Measurements from ENCODE around the gene VGF. TPM values are rescaled to one million over a fixed set of nuclear protein-coding genes. Genes with fewer than 3 reads are reported as not detected.

Gene VGF
- total RNA-seq, 1 experiment from 2014 or later, result 16.0 TPM

GRCh38 chr7:101186194-101186593 is 20.8 kb upstream of the VGF start:
- Histone ChIP-seq H3K36me3 (ENCODE audit: insufficient read depth, low read length, poor library complexity, severe bottlenecking) (no peaks in the 10 kb centered on the region), H3K4me3 (ENCODE audit: low read depth, low read length, poor library complexity, severe bottlenecking) (no peak overlapping the region), H3K27me3 (replicated peaks; ENCODE audit: insufficient read depth, low read depth, low read length, poor library complexity) (no peaks in the 10 kb centered on the region), H3K27ac (ENCODE audit: low read depth, low read length, poor library complexity, severe bottlenecking) (no peak overlapping the region), H3K4me1 (ENCODE audit: insufficient read depth, low read length, poor library complexity, severe bottlenecking) (no peaks in the 10 kb centered on the region), H3K9me3 (ENCODE audit: low read depth, low read length, poor library complexity, severe bottlenecking) (no peaks in the 10 kb centered on the region)
- BruUV-seq (replicated peaks), result no TSS peak
- no peak for TF ChIP-seq EZH2 (IDR thresholded peaks at IDR 0.05; ENCODE audit: borderline replicate concordance, low read depth, low read length, poor library complexity, severe bottlenecking)
- no peak for TF ChIP-seq CTCF (conservative IDR thresholded peaks at IDR 0.05; ENCODE audit: low read depth, low read length)
- ChIA-PET CTCF (interaction anchor here (0.7 kb wide), 1 partner anchor 277 kb away, joined by 3 read pairs; no protein-coding TSS in a partner anchor), POLR2A (ENCODE audit: low non-redundant PET) (no interaction called here)
- DNase-seq (ENCODE audit: low spot score), result no peak
- intact Hi-C loops (cut with micrococcal nuclease; ENCODE audit: unreplicated experiment), result no loop called here

- ChIA-PET CTCF (no interaction called here), POLR2A (ENCODE audit: low non-redundant PET) (no interaction called here)
- Histone ChIP-seq H3K36me3 (ENCODE audit: insufficient read depth, low read length, poor library complexity, severe bottlenecking) (no peaks in the 10 kb centered on the region), H3K27me3 (replicated peaks; ENCODE audit: insufficient read depth, low read depth, low read length, poor library complexity) (peaks cover 6% of the 10 kb centered on the region), H3K4me3 (ENCODE audit: low read depth, low read length, poor library complexity, severe bottlenecking) (no peak overlapping the region), H3K4me1 (ENCODE audit: insufficient read depth, low read length, poor library complexity, severe bottlenecking) (no peaks in the 10 kb centered on the region), H3K9me3 (ENCODE audit: low read depth, low read length, poor library complexity, severe bottlenecking) (no peaks in the 10 kb centered on the region), H3K27ac (ENCODE audit: low read depth, low read length, poor library complexity, severe bottlenecking) (no peak overlapping the region)
- intact Hi-C loops (cut with micrococcal nuclease; ENCODE audit: unreplicated experiment), result no loop called here
- BruUV-seq (replicated peaks), result no TSS peak
- TF ChIP-seq EZH2 (IDR thresholded peaks at IDR 0.05; ENCODE audit: borderline replicate concordance, low read depth, low read length, poor library complexity, severe bottlenecking) (no peak), CTCF (conservative IDR thresholded peaks at IDR 0.05; ENCODE audit: low read depth, low read length) (no peak)
- no peak for DNase-seq (ENCODE audit: low spot score)
Observed at GRCh38 chr7:101185258-101185839, 20.0 kb upstream of the VGF start.

GRCh38 chr7:101180130-101180755 is 14.9 kb upstream of the VGF start, which contains the start of gene NAT16:
NAT16 (minus strand) TSS chr7:101180293; CDS start chr7:101174807, 5,486 bp downstream.
- no TSS peak for BruUV-seq (replicated peaks)
- ChIA-PET POLR2A (ENCODE audit: low non-redundant PET) (interaction anchor here (0.6 kb wide), 1 partner anchor 171 kb away, joined by 6 read pairs; no protein-coding TSS in a partner anchor), CTCF (no interaction called here)
- peak within 1 kb of the TSS; percentile 40 for H3K4me3 ChIP-seq (ENCODE audit: low read depth, low read length, poor library complexity, severe bottlenecking)
- no peaks in the 10 kb centered on the region for H3K36me3 ChIP-seq (ENCODE audit: insufficient read depth, low read length, poor library complexity, severe bottlenecking)
- peaks cover 35% of the 10 kb centered on the region for H3K27me3 ChIP-seq (replicated peaks; ENCODE audit: insufficient read depth, low read depth, low read length, poor library complexity)
- no peak within 1 kb of the TSS for H3K27ac ChIP-seq (ENCODE audit: low read depth, low read length, poor library complexity, severe bottlenecking)
- H3K4me1 ChIP-seq (ENCODE audit: insufficient read depth, low read length, poor library complexity, severe bottlenecking), result peaks cover 8% of the 10 kb centered on the region
- DNase-seq (ENCODE audit: low spot score), result no peak
- intact Hi-C loops (cut with micrococcal nuclease; ENCODE audit: unreplicated experiment), result no loop called here
- no peaks in the 10 kb centered on the region for H3K9me3 ChIP-seq (ENCODE audit: low read depth, low read length, poor library complexity, severe bottlenecking)
- TF ChIP-seq CTCF (conservative IDR thresholded peaks at IDR 0.05; ENCODE audit: low read depth, low read length) (no peak), EZH2 (IDR thresholded peaks at IDR 0.05; ENCODE audit: borderline replicate concordance, low read depth, low read length, poor library complexity, severe bottlenecking) (peak; percentile 86)

Measured in A673 (cell line).